Suppressor macrophage treated with lipopolysaccharide for 4 hours (primary cell): ENCODE measurements around the gene CADPS2.
"Not testable (repeated sequence)": the region's sequence is repeated elsewhere in the genome, so short reads cannot be mapped to it uniquely, and the experiment has no call there.

Experiments
- DNase-seq: peaks from one replicate; pipeline ENCODE4 v3.0.0-alpha.2; 2020

CADPS2 gene

GRCh38 chr7:122658856-122659255 lies 227.4 kb downstream of the CADPS2 start:
- DNase-seq: no peak

- DNase-seq: no peak
Measured at GRCh38 chr7:122653685-122654084, 232.6 kb downstream of the CADPS2 start.

GRCh38 chr7:122652876-122653275 lies 233.4 kb downstream of the CADPS2 start:
- no peak for DNase-seq

GRCh38 chr7:122651451-122651850 lies 234.8 kb downstream of the CADPS2 start:
- DNase-seq: no peak

- no peak for DNase-seq
Measured at GRCh38 chr7:122643250-122643649, 243.0 kb downstream of the CADPS2 start.

- DNase-seq: no peak
Measured at GRCh38 chr7:122638459-122638858, 247.8 kb downstream of the CADPS2 start.

DNA sequence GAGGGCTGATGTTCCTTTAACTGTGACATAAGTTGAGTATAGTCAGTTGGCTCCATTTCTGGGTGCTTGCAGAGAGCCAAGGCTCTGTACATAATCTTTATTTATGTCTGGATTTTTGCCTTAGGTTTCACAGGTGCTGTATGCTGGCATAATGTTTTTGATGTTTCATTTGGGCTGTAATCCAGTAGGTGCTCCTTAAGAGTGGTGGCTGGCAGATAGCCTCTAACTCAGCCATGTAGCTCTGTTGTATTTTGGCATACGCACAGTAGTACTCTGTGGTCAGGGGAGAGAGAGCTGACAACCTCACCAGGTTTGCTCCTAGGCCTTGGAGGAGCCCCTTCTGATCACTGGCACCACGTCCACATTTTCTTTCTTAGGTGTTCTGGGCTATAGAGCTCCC lies 248.5 kb downstream of the CADPS2 start:
- DNase-seq: no peak

DNA sequence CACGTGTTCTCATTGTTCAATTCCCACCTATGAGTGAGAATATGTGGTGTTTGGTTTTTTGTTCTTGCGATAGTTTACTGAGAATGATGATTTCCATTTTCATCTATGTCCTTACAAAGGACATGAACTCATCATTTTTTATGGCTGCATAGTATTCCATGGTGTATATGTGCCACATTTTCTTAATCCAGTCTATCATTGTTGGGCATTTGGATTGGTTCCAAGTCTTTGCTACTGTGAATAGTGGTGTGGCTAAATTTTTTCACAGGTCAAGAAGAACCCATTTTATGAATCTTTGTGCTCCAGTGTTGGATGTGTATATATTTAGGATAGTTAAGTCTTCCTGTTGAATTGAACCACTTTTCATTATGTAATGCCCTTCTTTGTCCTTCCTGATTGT lies 250.8 kb downstream of the CADPS2 start:
- not testable (repeated sequence) for DNase-seq

GRCh38 chr7:122633472-122633871 lies 252.8 kb downstream of the CADPS2 start:
- DNase-seq: no peak

DNA sequence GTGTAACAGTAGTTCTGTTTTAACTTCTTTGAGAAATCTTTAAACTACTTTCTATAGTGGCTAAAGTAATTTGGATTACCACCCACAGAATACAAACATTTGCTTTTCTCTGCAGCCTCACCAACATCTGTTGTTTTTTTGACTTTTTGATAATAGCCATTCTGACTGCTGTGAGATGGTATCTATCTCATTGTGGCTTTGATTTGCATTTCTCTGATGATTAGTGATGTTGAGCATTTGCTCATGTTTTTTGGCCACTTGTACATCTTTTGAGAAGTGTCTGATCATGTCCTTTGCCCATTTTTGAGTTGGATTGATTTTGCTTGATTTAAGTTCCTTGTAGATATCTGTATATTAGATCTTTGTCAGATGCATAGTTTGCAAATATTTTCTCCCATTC lies 254.0 kb downstream of the CADPS2 start:
- no peak for DNase-seq

- DNase-seq: no peak
Measured at GRCh38 chr7:122629412-122629953, 256.8 kb downstream of the CADPS2 start.

GRCh38 chr7:122628651-122629411 lies 257.4 kb downstream of the CADPS2 start:
- no peak for DNase-seq

DNA sequence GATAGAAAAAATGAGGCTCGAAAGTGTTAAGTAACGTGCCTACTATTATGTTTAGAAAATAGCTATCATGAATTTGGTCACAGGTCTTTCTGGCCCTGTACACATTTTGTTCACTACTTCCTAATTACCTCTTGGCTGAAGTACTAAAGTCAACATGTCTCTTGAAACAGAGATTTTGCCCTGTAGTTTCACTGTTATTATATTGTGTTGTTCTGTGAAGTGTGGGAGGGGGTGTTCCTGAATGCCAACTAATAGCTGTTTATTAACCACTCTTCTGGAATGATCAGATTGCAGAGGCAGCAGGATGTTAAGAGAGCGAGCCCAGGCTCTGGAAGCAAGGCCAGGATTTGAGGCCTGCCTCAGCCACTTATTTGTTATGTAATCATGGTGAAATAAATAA lies 259.5 kb downstream of the CADPS2 start:
- DNase-seq: no peak

DNA sequence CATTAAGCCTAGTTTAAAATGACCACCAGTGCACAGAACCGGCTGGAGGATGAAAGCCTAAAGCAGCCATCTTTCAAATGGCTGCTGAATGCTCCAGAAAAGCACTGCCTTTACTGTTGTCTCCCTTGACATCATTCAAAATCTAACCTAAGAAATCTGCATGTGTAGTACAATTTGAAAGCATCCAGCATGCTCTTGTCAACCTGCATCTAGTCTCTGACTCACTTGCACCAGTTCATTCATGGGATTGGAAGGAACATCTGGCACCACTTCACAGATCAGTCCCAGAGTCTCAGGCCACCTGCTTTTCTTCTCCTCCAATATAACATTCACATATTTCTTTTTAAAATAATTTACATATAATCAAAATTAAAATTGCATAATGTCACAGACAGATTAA lies 263.6 kb downstream of the CADPS2 start:
- no peak for DNase-seq

DNA sequence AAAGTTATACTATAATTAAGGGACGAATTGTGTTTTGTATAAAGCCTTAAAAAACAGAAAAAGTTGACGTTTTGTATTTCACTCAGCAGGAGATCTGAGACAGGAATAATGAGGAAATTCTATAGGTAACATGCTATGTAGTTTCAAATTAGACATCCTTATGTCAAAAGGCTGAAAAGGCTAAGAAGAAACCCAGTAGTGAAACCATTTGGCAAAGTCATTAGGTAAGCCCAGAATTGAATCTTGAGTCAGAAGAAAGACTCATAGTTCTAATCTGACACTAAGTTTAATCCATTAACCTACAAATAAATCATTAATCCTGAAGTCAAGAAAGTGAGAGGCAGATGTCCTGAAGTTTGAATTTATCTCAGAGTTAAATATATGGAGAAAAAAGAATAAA lies 266.6 kb downstream of the CADPS2 start:
- DNase-seq: no peak

DNA sequence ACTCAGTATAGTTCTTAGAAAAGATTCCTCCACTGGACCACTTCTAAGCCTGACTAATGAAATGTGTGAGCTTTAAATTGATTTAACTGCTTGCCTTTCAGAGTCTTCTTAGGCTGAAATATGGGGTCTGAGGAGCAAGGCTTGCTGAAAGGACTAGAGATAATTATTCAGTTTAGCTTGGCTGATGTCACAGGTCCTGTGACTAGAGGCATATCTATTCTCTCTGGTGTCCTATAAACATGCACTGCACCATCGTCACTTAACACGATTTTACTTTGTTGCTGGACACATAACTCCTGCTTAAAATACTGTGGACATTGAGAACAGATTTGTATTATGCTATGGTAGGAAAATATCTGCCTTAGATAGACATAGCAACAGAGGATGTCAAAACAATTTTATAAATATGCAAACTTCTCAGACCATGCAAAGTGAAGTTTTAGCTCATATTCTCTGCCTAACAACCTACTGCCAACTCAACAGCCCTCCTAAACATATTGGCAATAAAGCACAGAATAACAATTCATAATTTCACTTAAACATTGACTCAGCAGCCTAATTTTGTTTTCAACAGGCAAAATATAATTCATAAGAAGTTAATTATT lies 267.6 kb downstream of the CADPS2 start:
- no peak for DNase-seq

GRCh38 chr7:122616951-122617350 lies 269.3 kb downstream of the CADPS2 start:
- no peak for DNase-seq

- no peak for DNase-seq
Measured at GRCh38 chr7:122605929-122606328, 280.3 kb downstream of the CADPS2 start.

GRCh38 chr7:122604251-122604650 lies 282.0 kb downstream of the CADPS2 start:
- no peak for DNase-seq

DNA sequence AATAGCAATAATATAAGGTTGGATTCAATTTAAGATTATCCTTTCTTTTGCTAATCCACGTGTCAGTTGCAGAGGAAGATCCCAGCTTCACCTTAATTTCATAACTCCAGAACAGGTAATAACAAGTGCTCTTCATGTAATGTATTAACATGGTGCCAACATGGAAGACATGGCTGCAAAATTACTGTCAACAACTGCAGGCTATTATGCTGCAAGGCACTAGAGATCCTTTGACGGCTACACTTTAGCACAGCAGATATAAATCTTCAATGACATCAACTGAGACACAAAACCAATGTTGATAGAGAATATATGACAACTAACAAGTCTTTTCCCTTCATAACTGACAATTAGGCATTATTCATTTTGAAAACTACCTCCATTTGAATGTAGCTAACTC lies 283.5 kb downstream of the CADPS2 start:
- DNase-seq: no peak

GRCh38 chr7:122600630-122601029 lies 285.6 kb downstream of the CADPS2 start:
- DNase-seq: no peak

DNA sequence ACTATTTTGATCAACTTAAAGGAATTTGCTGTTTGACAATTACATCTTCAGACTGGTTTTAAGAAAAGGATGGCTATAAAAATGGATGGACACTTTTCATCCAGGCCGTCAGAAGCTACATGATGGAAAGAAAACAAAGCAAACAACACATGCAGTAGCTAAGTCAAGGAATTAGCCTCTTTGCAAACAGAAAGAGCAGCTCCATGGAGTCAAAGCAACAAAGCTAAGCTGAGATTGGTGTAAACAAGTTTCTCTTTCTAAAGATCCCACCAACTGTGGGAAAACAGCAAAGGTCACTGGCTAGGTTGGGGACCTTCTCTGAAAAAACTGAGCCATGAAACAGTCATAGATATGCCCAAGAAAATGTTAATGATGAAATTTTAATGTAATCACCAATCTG lies 286.2 kb downstream of the CADPS2 start:
- no peak for DNase-seq

DNA sequence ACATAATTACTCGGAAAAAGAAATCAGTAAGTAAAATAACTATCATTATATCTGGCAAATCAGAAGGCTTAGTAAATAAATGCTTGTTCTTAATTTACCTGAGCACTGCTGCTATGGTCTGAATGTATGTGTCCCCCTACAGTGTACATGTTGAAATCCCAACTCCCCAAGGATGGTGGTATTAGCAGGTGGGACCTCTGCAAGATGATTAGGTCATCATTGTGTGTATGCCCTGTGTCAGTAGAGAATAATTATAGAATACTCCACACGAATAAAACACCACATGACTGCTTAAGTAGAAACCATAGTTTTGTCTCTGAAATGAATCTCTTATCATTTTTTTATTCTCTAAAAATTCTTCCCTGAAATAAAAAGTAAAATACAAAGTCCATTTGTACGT lies 289.0 kb downstream of the CADPS2 start:
- no peak for DNase-seq

GRCh38 chr7:122595885-122596284 lies 290.4 kb downstream of the CADPS2 start:
- DNase-seq: no peak

DNA sequence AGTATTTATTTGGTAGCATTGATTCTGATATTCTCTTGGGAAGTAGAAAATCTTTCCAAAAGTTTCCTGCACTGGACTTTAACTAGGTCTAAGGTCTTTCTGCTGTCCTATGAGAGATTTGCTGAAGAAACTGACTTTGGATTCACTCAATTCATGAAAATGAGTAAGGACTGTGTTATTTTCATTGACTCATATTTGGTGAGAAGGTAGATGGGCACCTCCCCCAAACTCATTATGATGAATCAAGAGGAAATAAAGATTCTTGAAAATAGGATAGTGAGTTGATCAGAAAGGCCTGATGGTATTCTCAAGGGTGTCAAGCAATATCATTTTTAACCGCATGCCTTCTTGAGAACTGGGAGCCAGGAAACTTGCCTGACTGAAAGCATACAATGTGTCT lies 297.6 kb downstream of the CADPS2 start:
- DNase-seq: no peak
